Natural killer cell (primary cell): ENCODE data around the gene UBAC2. TPM values are rescaled to one million over a fixed set of nuclear protein-coding genes. Genes with fewer than 3 reads are reported as not detected.

Experiments used
- ATAC-seq, 3 donors: fragments of 150-1000 bp in 2 of 3; fragments of 200-7000 bp in 1 of 3; cut with Tn5 transposase; 1 replicate in 1 of 3; 2 replicates in 2 of 3; pipeline ENCODE4 v1.10.0; 2021; ENCODE audit warnings: mild to moderate bottlenecking in 2 of 3, moderate library complexity in 2 of 3
- DNase-seq, 2 donors: peaks; one replicate each; pipeline versions ENCODE4 v3.0.0 to v3.0.0-alpha.2; 2013 to 2021; ENCODE audit warnings: mixed read lengths in 1 of 2
- H3K27ac ChIP-seq: one replicate; pipeline ENCODE4 v1.5.1; 2013; ENCODE audit warnings: mild to moderate bottlenecking, low read length
- H3K27me3 ChIP-seq: one replicate; pipeline ENCODE4 v1.6.1; 2013; ENCODE audit warnings: low read length; ENCODE audit not compliant: control insufficient read depth, insufficient read depth
- H3K36me3 ChIP-seq: one replicate; pipeline ENCODE4 v1.6.1; 2013; ENCODE audit warnings: low read length; ENCODE audit not compliant: control insufficient read depth, insufficient read depth
- H3K4me1 ChIP-seq: one replicate; pipeline ENCODE4 v1.6.1; 2013; ENCODE audit warnings: low read length; ENCODE audit not compliant: control insufficient read depth, insufficient read depth
- H3K4me3 ChIP-seq: one replicate; pipeline ENCODE4 v1.5.1; 2013; ENCODE audit warnings: low read length
- H3K9me3 ChIP-seq: one replicate; pipeline ENCODE4 v1.6.1; 2013; ENCODE audit warnings: low read length; ENCODE audit not compliant: control insufficient read depth, insufficient read depth
- H3K27ac Mint-ChIP-seq, 2 donors: one replicate each; pipeline ENCODE4 v1.8.0; 2022; ENCODE audit warnings: mild to moderate bottlenecking in 2 of 2, mixed read lengths in 2 of 2, moderate library complexity in 1 of 2
- H3K27me3 Mint-ChIP-seq, 2 donors: one replicate each; pipeline ENCODE4 v1.8.0; 2022; ENCODE audit warnings: low read depth in 2 of 2, mixed read lengths in 2 of 2
- H3K36me3 Mint-ChIP-seq: one replicate; pipeline ENCODE4 v1.8.0; 2022; ENCODE audit warnings: mixed read lengths
- H3K4me1 Mint-ChIP-seq, 2 donors: one replicate each; pipeline ENCODE4 v1.8.0; 2022; ENCODE audit warnings: mixed read lengths in 2 of 2
- H3K4me3 Mint-ChIP-seq: one replicate; pipeline ENCODE4 v1.8.0; 2022; ENCODE audit warnings: mild to moderate bottlenecking, moderate library complexity, mixed read lengths
- H3K9me3 Mint-ChIP-seq, 2 donors: one replicate each; pipeline ENCODE4 v1.8.0; 2022; ENCODE audit warnings: mixed read lengths in 2 of 2
- WGBS: methylation state at CpG from one replicate; pipeline ENCODE4 v1.1.7; 2013; ENCODE audit warnings: missing lambda C conversion rate; ENCODE audit not compliant: insufficient coverage; 5-methylcytosine and 5-hydroxymethylcytosine counted together
- intact Hi-C: fragments of 100-400 bp; cut with micrococcal nuclease; formaldehyde crosslinking; loops from one replicate; pipeline ENCODE4 v1.14.2; 2022
- total RNA-seq, 4 donors: library from RNA; stranded (reverse); fragments of 120-200 nt in 1 of 4; gene quantifications; one replicate each; pipeline versions ENCODE4 v1.2.3 to v1.2.4, GENCODE V29; 2013 to 2022
- TF ChIP-seq, protein P1 (sequence below): fragments of 200-600 bp; IDR thresholded peaks from one replicate; pipeline ENCODE4 v1.8.0; 2022; ENCODE audit warnings: antibody characterized with exemption

The UBAC2 gene
- total RNA-seq, 3 donors from 2014 or later (not counting 1 experiment from before 2014, with no cell fraction given): 50.6 to 59.1 (median 56.4) TPM

DNA sequence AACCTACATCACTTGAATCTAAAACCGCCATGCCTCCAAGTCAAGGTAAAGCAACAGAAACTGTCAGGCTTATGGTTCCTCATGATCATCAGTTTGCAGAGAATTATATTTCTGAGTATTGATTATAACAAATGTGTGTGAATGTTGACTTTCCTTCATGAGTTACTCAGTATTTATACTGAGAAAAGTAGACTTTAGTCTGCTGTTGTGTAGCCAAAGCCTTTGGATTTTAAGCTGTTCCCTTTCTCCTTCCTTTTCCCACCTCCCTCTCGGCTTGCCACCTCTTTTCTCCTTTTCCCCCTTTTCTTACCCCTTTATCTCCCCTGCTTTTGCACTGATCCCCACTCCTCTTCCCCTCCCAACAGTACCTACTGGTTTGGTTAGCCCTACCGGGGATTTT is 78.2 kb downstream of the UBAC2 start:
- Mint-ChIP-seq H3K27me3 (no peaks in the 10 kb centered on the region), H3K4me3 (peak overlapping the region; percentile 31), H3K9me3 (no peaks in the 10 kb centered on the region), H3K27ac (peak overlapping the region in 1 of 2 donors; percentile 89), H3K4me1 (peaks cover 76 to 91% of the 10 kb centered on the region in 2 donors), H3K36me3 (no peaks in the 10 kb centered on the region)
- peaks cover 8% of the 10 kb centered on the region for H3K36me3 ChIP-seq
- no peak for DNase-seq
- ATAC-seq: no peak
- H3K27ac ChIP-seq: no peak overlapping the region
- WGBS: 84% methylated on average over 1 of the region's 3 CpGs
- intact Hi-C loops: no loop called here
- no peaks in the 10 kb centered on the region for H3K27me3 ChIP-seq
- TF ChIP-seq, protein P1, sequence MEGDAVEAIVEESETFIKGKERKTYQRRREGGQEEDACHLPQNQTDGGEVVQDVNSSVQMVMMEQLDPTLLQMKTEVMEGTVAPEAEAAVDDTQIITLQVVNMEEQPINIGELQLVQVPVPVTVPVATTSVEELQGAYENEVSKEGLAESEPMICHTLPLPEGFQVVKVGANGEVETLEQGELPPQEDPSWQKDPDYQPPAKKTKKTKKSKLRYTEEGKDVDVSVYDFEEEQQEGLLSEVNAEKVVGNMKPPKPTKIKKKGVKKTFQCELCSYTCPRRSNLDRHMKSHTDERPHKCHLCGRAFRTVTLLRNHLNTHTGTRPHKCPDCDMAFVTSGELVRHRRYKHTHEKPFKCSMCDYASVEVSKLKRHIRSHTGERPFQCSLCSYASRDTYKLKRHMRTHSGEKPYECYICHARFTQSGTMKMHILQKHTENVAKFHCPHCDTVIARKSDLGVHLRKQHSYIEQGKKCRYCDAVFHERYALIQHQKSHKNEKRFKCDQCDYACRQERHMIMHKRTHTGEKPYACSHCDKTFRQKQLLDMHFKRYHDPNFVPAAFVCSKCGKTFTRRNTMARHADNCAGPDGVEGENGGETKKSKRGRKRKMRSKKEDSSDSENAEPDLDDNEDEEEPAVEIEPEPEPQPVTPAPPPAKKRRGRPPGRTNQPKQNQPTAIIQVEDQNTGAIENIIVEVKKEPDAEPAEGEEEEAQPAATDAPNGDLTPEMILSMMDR: no peak
- peaks cover 74% of the 10 kb centered on the region for H3K4me1 ChIP-seq
- no peak overlapping the region for H3K4me3 ChIP-seq
- no peaks in the 10 kb centered on the region for H3K9me3 ChIP-seq

DNA sequence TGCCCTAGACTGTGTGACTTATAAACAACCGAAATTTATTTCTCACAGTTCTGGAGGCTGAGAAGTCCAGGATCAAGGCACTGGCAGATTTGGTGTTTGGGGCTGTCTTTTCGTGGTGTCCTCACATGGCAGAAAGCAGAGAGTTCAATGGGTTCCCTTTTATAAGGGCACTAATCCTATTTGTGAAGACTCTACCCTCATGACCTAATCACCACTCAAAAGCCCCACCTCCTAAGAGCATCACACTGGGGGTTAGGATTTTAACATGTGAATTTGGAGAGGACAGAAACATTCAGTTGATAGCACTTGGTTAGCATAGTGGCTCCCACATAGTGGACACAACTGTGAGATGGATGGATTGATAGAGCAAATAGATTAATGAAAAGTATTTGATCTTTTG is 79.0 kb downstream of the UBAC2 start:
- TF ChIP-seq, protein P1: no peak
- DNase-seq: no peak
- H3K9me3 Mint-ChIP-seq: no peaks in the 10 kb centered on the region
- no peaks in the 10 kb centered on the region for H3K27me3 Mint-ChIP-seq
- H3K36me3 Mint-ChIP-seq: no peaks in the 10 kb centered on the region
- peaks cover 68 to 86% of the 10 kb centered on the region in 2 donors for H3K4me1 Mint-ChIP-seq
- Histone ChIP-seq H3K4me3 (no peak overlapping the region), H3K27me3 (no peaks in the 10 kb centered on the region), H3K9me3 (no peaks in the 10 kb centered on the region), H3K4me1 (peaks cover 70% of the 10 kb centered on the region), H3K27ac (no peak overlapping the region), H3K36me3 (peaks cover 8% of the 10 kb centered on the region)
- no peak for ATAC-seq
- no peak overlapping the region for H3K4me3 Mint-ChIP-seq
- intact Hi-C loops: no loop called here
- peak overlapping the region in 1 of 2 donors; percentile 89 for H3K27ac Mint-ChIP-seq
- WGBS: 94% methylated on average over 2 of the region's 2 CpGs

DNA sequence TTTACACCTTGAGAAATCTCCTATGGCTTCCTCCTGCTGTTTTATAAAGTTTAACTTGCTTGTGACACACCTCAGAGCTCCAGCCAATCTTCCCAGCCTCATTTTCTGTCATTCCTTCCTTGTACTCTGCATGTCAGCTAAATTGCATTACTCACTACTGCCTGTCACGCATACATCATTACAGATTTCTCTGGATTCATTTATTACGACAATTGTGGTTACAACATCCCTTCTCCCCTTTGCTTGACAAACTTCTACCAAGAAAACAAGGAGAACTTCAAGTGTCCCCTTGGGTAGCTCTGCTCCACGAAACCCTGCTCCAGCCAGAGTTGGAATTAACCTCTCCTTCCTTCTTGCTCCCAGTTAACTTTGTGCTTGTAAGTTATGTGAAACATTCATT is 79.5 kb downstream of the UBAC2 start:
- TF ChIP-seq, protein P1: no peak
- no peaks in the 10 kb centered on the region for H3K27me3 Mint-ChIP-seq
- H3K4me3 Mint-ChIP-seq: no peak overlapping the region
- peak overlapping the region; percentile 1 to 89 for H3K27ac Mint-ChIP-seq
- peaks cover 63 to 81% of the 10 kb centered on the region in 2 donors for H3K4me1 Mint-ChIP-seq
- WGBS: 86% methylated on average over 2 of the region's 3 CpGs
- Histone ChIP-seq H3K27me3 (no peaks in the 10 kb centered on the region), H3K36me3 (peaks cover 8% of the 10 kb centered on the region), H3K4me1 (peaks cover 67% of the 10 kb centered on the region), H3K27ac (peak overlapping the region; percentile 88), H3K9me3 (no peaks in the 10 kb centered on the region), H3K4me3 (no peak overlapping the region)
- DNase-seq (no peak), ATAC-seq (no peak)
- H3K36me3 Mint-ChIP-seq: no peaks in the 10 kb centered on the region
- intact Hi-C loops: no loop called here
- no peaks in the 10 kb centered on the region for H3K9me3 Mint-ChIP-seq

DNA sequence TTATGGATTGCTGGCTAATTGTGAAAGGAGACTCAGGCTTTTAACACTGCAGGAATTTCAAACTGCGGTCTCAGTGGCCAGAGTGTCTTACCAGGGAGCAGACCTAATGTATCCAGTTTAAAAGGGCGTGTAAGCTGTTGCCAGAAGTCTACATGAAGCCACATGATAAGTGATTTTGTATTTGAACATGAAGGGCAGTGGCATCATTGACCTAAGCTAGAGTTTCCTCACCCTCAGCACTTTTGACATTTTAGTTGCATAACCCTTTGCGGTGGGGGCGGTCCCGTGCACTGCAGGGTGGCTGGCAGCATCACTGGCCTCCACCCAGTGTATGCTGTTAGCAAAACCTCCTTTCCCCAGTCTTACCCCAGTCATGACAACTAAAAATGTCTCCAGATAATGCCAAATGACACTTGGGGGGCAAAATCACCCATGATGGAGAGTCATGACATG is 81.2 kb downstream of the UBAC2 start:
- no peaks in the 10 kb centered on the region for H3K9me3 ChIP-seq
- no peaks in the 10 kb centered on the region for H3K27me3 ChIP-seq
- Mint-ChIP-seq H3K27me3 (no peaks in the 10 kb centered on the region), H3K4me3 (peak overlapping the region; percentile 31), H3K9me3 (no peaks in the 10 kb centered on the region), H3K27ac (peak overlapping the region; percentile 86 to 89), H3K36me3 (no peaks in the 10 kb centered on the region), H3K4me1 (peaks cover 52 to 70% of the 10 kb centered on the region in 2 donors)
- H3K4me3 ChIP-seq: no peak overlapping the region
- peaks cover 8% of the 10 kb centered on the region for H3K36me3 ChIP-seq
- H3K27ac ChIP-seq: peak overlapping the region; percentile 88
- DNase-seq (peak; percentile 63 to 79), ATAC-seq (peak; percentile 83 to 88 (median 87))
- peaks cover 58% of the 10 kb centered on the region for H3K4me1 ChIP-seq
- 36% methylated on average over 5 of the region's 5 CpGs for WGBS
- TF ChIP-seq, protein P1: no peak
- intact Hi-C loops: no loop called here
